KBM-7 (cell line): Measurements from ENCODE around the gene VIT.
"Not testable (repeated sequence)": the region's sequence is repeated elsewhere in the genome, so short reads cannot be mapped to it uniquely, and the experiment has no call there.

Experiments
- DNase-seq: peaks from one replicate; pipeline ENCODE4 v3.0.0-alpha.2; 2015
- in situ Hi-C: fragments of 300-500 bp; cut with MboI; formaldehyde crosslinking; loops from 2 replicates; pipeline ENCODE4 v1.14.3; 2020; ENCODE audit warnings: low sequenced_read_pairs, low pct_unique_long_range_greater_than_20kb, mixed read lengths

VIT gene

DNA sequence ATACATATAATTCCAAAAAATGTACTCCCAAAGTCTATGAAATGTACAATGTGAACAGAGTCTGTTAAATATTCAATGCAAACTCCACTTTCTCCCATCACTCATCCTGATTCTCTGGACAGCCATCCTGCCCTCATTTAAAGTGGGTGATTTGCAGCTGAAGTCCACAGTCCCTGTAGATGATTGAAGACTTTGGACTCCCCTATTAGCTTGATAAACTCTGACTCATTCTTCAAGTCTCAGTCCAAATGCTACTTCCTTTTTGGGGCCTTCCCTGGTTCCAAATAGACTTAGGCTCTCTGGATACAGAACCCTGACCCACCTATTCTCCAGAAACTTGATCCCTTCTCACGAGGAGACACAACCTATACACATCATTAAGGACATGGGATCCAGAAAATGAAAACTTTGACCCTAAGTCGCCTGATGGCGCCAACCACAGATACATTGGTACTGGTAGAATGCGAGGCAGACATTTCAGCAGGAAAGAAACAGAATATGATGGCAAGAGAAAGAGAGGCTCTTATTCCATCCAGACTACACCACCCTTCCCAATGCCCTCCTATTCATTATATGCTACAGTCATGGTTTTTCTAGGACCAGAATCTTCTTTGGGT is 122.7 kb downstream of the VIT start:
- in situ Hi-C loops: no loop called here
- no peak for DNase-seq

DNA sequence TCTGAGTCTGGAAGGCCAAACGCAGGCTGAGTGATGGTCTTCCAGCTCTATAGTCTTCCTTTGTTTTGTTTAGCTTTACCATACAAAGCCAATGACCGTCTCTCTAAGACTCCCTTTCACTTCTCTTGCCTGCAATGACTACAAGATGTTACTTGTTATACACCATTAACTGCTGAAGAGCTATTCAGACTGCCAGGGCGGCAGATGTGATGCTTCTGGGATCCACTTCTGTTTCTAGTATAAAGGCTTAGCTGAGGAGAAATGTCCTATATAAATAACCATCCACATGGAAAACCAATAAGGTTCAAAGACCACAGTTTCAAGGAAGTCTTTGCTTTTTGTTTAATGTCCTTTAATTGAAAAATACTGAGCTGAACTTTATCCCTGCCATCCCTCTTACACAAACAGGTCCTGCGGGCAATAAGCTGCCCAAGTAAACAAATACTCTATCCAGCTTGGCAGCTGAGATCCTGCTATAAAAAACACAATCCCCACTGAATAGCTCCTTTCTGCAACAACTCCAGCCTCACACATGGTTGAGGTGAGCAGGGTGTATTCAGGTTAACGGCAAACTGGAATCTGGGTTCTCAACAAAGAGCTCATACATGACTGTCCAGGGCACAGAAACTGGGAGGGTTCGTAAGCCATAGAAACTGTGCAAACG is 124.6 kb downstream of the VIT start:
- in situ Hi-C loops: no loop called here
- no peak for DNase-seq

DNA sequence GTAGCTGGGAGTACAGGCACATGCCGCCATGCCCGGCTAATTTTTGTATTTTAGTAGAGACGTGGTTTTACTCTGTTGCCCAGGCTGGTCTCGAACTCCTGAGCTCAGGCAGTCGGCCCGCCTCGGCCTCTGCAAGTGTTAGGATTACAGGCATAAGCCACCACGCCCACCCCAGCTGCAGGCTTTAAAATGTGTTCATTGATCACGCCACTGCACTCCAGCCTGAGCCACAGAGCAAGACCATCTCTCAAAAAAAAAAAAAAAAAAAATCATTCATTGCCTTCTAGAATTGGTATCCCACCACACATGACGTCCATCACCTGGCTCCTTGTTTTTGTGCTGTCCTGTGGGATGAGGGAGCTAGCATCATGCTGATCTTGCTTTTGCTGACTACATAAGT is 127.4 kb downstream of the VIT start:
- in situ Hi-C loops: no loop called here
- DNase-seq: no peak

DNA sequence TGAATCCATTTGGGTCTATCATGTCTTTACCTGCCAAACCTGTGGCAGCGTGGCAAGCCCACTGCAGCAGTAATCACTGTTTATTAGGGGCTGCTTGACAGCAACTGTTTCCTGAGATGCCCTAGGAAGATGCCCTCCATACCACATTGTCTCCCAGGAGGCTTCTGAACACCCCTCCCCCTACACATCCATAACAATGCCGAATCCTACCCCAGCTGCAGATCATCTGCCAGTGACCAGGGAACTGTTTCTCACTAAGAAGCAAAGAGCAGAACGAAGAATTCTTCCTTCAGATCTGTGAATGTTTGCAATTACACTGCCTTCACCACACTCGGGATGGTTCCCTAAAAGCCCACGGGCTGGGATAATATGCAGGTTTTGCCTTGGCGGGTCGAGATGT is 127.8 kb downstream of the VIT start:
- in situ Hi-C loops: no loop called here
- DNase-seq: no peak

DNA sequence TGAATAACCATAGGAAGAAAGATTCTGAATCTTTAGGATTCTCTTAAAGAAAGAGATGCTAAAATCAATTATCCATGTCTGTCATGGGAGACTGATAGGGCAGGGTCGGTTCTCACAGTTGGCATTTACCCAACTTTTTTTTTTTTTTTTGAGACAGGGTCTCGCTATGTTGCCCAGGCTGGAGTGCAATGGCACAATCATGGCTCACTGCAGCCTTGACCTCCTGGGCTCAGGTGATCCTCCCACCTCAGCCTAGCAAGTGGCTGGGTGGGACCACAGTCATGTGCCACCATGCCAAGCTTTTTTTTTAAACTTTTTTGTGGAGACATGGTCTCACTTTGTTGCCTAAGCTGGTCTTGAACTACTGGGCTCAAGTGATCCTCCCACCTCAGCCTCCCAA is 128.2 kb downstream of the VIT start:
- DNase-seq, in situ Hi-C loops: not testable (repeated sequence)

DNA sequence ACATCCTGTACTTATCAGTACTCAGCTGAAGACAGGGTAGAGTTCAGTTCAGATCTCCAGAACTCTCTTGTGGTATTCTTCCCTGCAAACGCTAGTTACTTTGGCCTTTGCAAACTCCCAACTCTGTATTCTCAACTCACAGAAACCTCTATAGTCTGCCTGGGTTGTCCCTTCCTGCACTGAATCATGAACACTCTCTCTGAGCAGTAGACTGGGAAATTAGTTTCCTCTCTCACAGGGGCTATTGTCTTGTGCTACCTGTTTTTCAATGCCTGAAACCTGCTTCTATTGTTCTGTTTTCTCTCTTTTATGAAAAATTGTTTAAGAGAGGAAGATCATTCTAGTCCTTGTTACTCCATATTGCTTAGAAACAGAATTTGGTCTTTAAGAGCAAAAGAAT is 134.7 kb downstream of the VIT start:
- DNase-seq: no peak
- in situ Hi-C loops: no loop called here

GRCh38 chr2:36834203-36834602 is 137.7 kb downstream of the VIT start:
- DNase-seq: no peak
- in situ Hi-C loops: no loop called here

- in situ Hi-C loops: no loop called here
- no peak for DNase-seq
Observed at GRCh38 chr2:36834731-36835524, 138.4 kb downstream of the VIT start.

DNA sequence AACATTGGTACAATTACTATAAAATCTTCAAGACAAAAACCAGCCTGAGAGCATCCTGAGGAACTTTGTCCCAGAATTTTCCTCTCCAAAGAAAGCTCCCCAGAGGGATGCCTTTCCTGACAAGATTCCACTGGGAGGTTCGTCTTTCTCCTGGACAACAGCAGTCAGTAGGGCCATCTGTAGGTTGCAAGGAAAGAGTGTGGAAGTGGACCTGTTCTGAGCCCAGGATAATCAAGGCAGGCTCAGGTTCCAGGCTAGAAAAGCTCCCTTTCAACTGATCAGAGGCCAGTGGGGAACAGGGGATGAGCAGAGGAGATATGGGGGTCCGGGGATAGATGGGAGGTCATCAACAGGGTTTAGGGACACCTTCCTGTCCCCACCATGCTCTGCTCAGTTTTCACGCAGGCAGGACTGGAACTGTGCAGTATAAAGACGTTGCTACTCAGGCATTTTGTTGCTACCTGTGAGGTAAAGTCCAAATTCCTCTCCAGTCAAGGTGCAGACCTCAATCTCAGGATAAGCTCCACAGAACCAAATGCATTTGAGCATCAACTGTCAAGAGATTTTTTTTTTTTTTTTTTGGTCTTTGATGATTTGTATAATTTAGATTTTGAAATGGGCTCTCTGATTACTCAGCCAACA is 143.6 kb downstream of the VIT start:
- no peak for DNase-seq
- in situ Hi-C loops: no loop called here

DNA sequence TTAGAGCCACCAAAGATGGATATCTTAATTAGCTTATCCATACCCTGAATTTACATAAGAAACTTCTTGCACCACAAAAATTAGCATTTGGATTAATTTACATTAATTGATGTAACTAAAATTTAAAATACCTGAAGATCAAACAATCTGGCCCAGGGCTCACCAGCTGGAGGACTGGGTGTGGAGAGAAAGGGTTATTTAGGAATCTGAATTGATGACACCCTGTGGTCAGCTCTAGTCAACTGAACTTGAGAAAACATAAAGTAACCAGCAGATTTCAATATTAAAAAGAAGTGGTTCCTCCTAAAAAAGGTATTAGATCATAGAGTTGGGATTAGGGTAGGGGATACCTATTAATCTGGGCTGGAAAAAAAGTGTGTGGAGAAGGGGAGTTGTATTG is 147.3 kb downstream of the VIT start:
- in situ Hi-C loops: no loop called here
- DNase-seq: no peak

GRCh38 chr2:36849265-36849664 is 152.8 kb downstream of the VIT start:
- DNase-seq: no peak
- in situ Hi-C loops: no loop called here

DNA sequence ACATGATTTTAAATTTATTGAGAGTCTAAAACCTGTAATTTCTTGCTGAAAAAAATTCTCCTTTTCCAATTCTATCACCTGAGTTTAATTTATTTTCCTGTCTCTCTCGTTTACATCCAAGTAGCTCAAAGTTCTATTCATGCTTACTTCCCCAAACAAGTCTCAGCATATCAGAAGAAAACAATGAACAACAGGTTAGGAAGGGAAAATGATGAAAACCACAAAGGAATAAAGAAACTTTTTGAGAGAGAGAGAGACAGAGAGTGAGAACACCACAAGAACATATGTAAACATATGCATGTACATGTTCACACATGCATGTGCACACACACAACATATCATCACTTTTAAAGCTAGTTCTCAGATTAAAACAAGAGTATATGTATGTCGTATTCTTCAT is 157.7 kb downstream of the VIT start:
- in situ Hi-C loops: no loop called here
- DNase-seq: no peak

- in situ Hi-C loops: no loop called here
Observed at GRCh38 chr2:36855429-36855828, 158.9 kb downstream of the VIT start.

GRCh38 chr2:36857713-36858112 is 161.2 kb downstream of the VIT start:
- DNase-seq: no peak
- in situ Hi-C loops: no loop called here

More at GRCh38 chr2:36855429-36855828, 158.9 kb downstream of the VIT start:
- no peak for DNase-seq

DNA sequence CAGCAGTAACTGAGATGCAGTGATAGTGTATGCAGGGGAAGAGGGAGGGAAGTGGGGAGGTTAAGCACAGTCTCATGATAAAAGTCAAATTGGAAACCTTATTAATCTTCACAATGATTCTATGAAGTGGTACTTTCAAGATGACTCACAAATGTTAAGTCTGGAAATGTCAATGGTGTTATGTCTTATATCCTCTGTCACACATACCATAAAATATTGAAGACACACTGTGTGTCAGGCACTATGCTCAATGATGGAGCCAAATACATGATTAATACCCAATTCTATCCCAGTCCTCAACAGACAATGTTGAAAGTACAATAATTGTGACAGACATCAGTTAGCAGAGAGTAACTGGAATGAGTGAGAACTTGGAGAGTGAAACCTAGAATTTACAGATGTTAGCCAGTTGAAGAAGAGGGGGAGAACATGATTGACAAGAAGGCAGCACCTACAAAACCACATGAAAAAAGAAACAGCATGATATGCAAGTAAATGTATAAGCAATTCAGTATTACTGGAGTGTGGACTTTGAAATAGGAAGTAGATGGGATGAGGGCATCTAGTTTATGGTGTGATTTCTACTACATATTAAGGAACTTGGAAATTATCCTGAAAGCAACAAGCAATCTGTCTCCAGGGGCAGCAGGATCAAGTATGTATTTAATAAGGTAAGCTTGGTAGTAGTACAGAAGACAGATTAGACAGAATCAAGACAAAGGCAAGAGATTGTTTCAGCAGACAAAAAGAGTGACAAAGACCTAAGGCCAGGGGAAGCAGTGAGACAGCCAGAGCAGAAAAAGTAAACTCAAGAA is 162.3 kb downstream of the VIT start:
- in situ Hi-C loops: no loop called here
- DNase-seq: no peak

- in situ Hi-C loops: no loop called here
- no peak for DNase-seq
Observed at GRCh38 chr2:36859366-36859792, 162.9 kb downstream of the VIT start.

DNA sequence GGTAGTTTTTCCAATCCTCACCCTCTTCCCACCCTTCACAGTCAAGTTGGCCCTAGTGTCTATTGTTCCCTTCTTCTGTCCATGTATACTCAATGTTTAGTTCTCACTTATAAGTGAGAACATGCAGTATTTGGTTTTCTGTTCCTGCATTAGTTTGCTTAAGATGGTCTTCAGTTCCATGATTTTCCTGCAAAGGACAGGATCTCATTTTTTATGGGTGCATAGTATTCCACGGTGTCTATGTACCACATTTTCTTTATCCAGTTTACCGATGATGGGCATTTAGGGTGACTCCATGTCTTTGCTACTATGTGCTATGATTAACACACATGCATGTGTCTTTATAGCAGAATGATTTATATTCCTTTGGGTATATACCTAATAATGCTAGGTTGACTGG is 165.4 kb downstream of the VIT start:
- no peak for DNase-seq
- in situ Hi-C loops: no loop called here
